HUES48 (cell line): ENCODE data around the gene LRRC30.
"Not testable (repeated sequence)": the region's sequence is repeated elsewhere in the genome, so short reads cannot be mapped to it uniquely, and the experiment has no call there.

Source experiments
- H3K27ac ChIP-seq: one replicate; pipeline ENCODE4 v1.7.0; 2013; ENCODE audit warnings: low read depth, low read length, inconsistent platforms
- H3K27me3 ChIP-seq: 2 replicates; pipeline ENCODE4 v1.6.1; 2013; ENCODE audit warnings: mild to moderate bottlenecking, low read length; ENCODE audit not compliant: control insufficient read depth, insufficient read depth
- H3K36me3 ChIP-seq: 2 replicates; pipeline ENCODE4 v1.6.1; 2013; ENCODE audit warnings: low read length; ENCODE audit not compliant: control insufficient read depth, insufficient read depth
- H3K4me1 ChIP-seq: 2 replicates; pipeline ENCODE4 v1.6.1; 2013; ENCODE audit warnings: mild to moderate bottlenecking, low read length; ENCODE audit not compliant: control insufficient read depth, insufficient read depth
- H3K4me3 ChIP-seq: 2 replicates; pipeline ENCODE4 v1.5.1; 2013; ENCODE audit warnings: mild to moderate bottlenecking, low read depth, low read length
- H3K9ac ChIP-seq: 2 replicates; pipeline ENCODE4 v1.6.1; 2013; ENCODE audit warnings: mild to moderate bottlenecking, low read depth, low read length, moderate library complexity
- H3K9me3 ChIP-seq: 2 replicates; pipeline ENCODE4 v1.6.1; 2013; ENCODE audit warnings: low read length; ENCODE audit not compliant: control insufficient read depth, insufficient read depth

The LRRC30 gene

GRCh38 chr18:7230626-7231349, at the start of gene LRRC30:
Gene LRRC30 (plus strand): TSS chr18:7231089. CDS start chr18:7231139, 50 bp downstream.
- no peaks in the 10 kb centered on the region for H3K9me3 ChIP-seq
- no peaks in the 10 kb centered on the region for H3K36me3 ChIP-seq
- no peak within 1 kb of the TSS for H3K4me3 ChIP-seq
- H3K27ac ChIP-seq: no peak within 1 kb of the TSS
- no peak within 1 kb of the TSS for H3K9ac ChIP-seq
- H3K27me3 ChIP-seq: no peaks in the 10 kb centered on the region
- H3K4me1 ChIP-seq: no peaks in the 10 kb centered on the region

- Histone ChIP-seq H3K9me3 (no peaks in the 10 kb centered on the region), H3K4me1 (no peaks in the 10 kb centered on the region), H3K27me3 (no peaks in the 10 kb centered on the region), H3K27ac (no peak overlapping the region), H3K36me3 (no peaks in the 10 kb centered on the region), H3K4me3 (no peak overlapping the region), H3K9ac (no peak overlapping the region)
These were observed 45.2 kb upstream of the LRRC30 start for GRCh38 chr18:7185701-7186100.

DNA sequence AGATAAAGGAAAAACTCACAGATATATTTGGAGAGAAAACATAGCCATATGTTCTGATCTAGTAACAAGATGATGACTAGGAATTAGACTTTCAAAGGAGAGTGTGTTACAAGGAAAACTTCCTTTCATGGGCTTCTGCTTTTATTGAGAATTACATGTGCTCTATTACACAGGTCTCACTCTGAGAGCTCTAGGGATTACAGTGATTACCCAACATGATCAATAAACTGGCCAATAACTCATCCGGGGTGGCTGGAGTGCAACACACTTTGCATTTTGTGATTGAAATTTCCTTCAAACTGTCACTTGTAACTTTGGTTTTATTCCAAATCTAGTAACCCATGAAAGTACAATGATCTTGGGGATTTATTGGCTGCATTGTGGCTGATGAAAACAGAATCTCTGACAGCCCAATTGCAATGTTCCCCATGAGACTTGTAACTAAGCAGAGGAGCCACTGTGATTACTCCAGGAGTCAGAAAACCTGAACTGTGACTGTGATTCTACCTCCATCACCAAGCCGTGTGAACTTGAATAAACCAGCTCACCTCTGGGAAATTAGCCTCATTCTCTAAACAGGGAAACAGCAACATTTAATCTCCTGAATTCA, 40.2 kb upstream of the LRRC30 start:
- H3K36me3 ChIP-seq: no peaks in the 10 kb centered on the region
- no peak overlapping the region for H3K9ac ChIP-seq
- H3K4me3 ChIP-seq: no peak overlapping the region
- no peak overlapping the region for H3K27ac ChIP-seq
- H3K9me3 ChIP-seq: no peaks in the 10 kb centered on the region
- H3K4me1 ChIP-seq: no peaks in the 10 kb centered on the region
- no peaks in the 10 kb centered on the region for H3K27me3 ChIP-seq

DNA sequence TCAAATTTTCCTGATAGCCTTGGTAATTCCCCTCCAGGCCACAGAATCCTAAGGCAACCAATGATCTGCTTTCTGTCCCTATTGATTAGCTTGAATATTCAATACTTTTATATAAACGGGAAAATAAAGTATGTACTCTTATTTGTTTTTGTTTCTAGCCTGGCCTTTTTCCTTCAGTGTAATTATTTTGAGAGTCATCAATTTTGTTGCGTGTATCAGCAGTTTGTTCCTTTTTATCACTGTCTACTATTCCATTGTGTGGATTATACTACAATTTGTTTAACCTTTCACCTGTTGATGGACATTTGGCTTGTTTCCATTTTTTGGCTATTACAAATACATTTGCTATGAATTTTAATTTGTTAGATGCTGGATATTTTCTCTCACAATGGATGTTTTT, 39.2 kb upstream of the LRRC30 start:
- no peaks in the 10 kb centered on the region for H3K4me1 ChIP-seq
- no peaks in the 10 kb centered on the region for H3K36me3 ChIP-seq
- no peak overlapping the region for H3K4me3 ChIP-seq
- no peaks in the 10 kb centered on the region for H3K9me3 ChIP-seq
- no peaks in the 10 kb centered on the region for H3K27me3 ChIP-seq
- H3K9ac ChIP-seq: no peak overlapping the region
- H3K27ac ChIP-seq: no peak overlapping the region

DNA sequence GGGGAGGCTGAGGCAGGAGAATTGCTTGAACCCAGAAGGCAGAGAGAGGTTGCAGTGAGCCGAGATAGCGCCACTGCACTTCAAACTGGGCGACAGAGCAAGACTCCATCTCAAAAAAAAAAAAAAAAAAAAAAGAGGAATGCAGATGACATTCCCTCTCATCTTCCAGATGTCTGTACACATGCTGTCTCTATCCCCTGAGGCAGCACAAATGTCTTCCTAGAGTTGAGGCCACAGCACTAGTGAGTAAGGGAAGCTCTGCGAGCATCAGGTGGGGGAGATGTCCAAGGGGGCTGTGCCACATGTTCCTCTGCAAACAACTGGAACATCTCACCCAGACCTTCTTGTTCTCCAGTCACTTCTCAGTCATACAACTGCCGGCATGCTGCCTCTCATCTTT, 35.6 kb upstream of the LRRC30 start:
- Histone ChIP-seq H3K4me1 (no peaks in the 10 kb centered on the region), H3K9ac (no peak overlapping the region), H3K4me3 (no peak overlapping the region), H3K27me3 (no peaks in the 10 kb centered on the region), H3K36me3 (no peaks in the 10 kb centered on the region), H3K27ac (no peak overlapping the region), H3K9me3 (no peaks in the 10 kb centered on the region)

DNA sequence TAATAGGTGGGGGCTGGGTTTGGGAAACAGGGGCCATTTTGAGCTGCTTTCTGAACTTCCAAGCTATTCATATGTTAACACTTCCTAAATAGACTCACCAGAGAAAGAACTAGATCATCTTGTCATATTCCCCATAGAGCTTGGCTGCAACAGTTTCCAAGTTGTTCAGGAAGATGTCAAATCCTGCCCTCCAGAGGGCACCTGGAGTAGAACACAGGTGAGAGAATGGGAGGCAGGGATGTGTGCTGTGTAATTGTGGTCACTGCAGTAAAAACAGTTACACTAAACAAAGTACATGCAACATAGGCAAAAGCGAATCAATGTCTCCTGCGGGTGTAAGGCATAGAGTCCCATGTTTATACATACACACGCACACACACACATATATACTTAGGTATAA, 34.5 kb upstream of the LRRC30 start:
- Histone ChIP-seq H3K27ac (no peak overlapping the region), H3K4me1 (no peaks in the 10 kb centered on the region), H3K36me3 (no peaks in the 10 kb centered on the region), H3K4me3 (no peak overlapping the region), H3K9ac (no peak overlapping the region), H3K9me3 (no peaks in the 10 kb centered on the region), H3K27me3 (no peaks in the 10 kb centered on the region)

DNA sequence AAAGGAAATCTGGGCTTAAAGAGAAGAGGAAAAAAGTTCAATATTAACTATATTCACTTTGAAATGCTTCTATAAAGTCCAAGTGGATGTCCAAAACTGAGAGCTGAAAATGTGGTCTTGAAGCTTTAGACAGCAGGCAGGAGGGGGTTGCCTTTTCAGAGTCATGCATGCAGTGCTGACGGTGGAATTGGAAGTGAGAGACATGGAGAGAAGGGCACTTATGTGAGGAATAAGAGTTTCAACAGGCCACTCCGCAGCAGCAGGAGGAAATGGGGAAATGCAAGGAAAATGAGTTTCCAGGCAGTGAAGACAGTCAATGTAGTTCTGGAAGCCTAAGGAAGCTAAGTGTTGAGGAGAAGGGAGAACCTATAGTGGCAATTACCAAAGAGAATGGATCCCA, 33.0 kb upstream of the LRRC30 start:
- no peaks in the 10 kb centered on the region for H3K4me1 ChIP-seq
- H3K27ac ChIP-seq: no peak overlapping the region
- no peaks in the 10 kb centered on the region for H3K27me3 ChIP-seq
- no peak overlapping the region for H3K4me3 ChIP-seq
- H3K9me3 ChIP-seq: no peaks in the 10 kb centered on the region
- no peak overlapping the region for H3K9ac ChIP-seq
- H3K36me3 ChIP-seq: no peaks in the 10 kb centered on the region

GRCh38 chr18:7198326-7198725, 32.6 kb upstream of the LRRC30 start:
- Histone ChIP-seq H3K4me1 (no peaks in the 10 kb centered on the region), H3K27me3 (no peaks in the 10 kb centered on the region), H3K4me3 (no peak overlapping the region), H3K9ac (no peak overlapping the region), H3K9me3 (no peaks in the 10 kb centered on the region), H3K27ac (no peak overlapping the region), H3K36me3 (no peaks in the 10 kb centered on the region)

DNA sequence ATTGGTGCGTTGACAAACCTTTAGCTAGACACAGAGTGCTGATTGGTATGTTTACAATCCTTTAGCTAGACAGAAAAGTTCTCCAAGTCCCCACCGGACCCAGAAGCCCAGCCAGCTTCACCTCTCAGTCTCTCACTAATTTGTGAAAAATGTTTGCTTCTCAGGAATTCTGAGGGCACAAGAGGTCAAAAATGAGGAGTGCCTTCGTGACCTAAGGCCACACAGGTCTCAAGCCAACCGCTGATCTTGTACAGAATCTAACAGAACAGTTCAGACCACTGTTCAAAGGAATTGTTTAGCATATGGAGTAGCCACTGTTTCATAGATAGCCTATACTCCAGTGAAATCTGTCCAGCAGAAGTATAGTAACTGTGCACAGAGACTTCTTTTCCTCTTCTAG, 29.8 kb upstream of the LRRC30 start:
- H3K4me1 ChIP-seq: no peaks in the 10 kb centered on the region
- H3K27ac ChIP-seq: no peak overlapping the region
- no peaks in the 10 kb centered on the region for H3K36me3 ChIP-seq
- H3K9ac ChIP-seq: no peak overlapping the region
- no peak overlapping the region for H3K4me3 ChIP-seq
- H3K27me3 ChIP-seq: no peaks in the 10 kb centered on the region
- H3K9me3 ChIP-seq: no peaks in the 10 kb centered on the region

DNA sequence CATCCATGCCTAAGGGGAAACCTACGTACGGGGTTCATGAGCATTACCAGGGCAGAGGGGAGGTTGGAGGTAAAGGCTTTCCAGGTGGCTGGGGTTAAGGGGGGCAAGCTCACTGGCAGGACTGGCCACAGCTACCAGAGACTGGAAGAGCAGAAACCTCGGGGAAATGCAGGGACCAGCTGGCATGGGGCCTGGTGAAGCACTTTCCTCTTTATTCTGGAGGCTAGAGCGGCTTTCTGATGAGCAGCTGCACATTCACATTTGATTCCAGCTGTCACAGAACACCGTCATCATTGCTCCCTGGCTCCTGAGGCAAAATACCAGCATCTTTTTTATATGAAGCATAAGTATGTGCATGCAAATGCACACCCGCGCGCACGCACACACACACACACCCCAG, 28.7 kb upstream of the LRRC30 start:
- H3K9ac ChIP-seq: no peak overlapping the region
- no peak overlapping the region for H3K27ac ChIP-seq
- no peaks in the 10 kb centered on the region for H3K36me3 ChIP-seq
- peaks cover 1% of the 10 kb centered on the region for H3K4me1 ChIP-seq
- H3K4me3 ChIP-seq: no peak overlapping the region
- no peaks in the 10 kb centered on the region for H3K9me3 ChIP-seq
- H3K27me3 ChIP-seq: no peaks in the 10 kb centered on the region

DNA sequence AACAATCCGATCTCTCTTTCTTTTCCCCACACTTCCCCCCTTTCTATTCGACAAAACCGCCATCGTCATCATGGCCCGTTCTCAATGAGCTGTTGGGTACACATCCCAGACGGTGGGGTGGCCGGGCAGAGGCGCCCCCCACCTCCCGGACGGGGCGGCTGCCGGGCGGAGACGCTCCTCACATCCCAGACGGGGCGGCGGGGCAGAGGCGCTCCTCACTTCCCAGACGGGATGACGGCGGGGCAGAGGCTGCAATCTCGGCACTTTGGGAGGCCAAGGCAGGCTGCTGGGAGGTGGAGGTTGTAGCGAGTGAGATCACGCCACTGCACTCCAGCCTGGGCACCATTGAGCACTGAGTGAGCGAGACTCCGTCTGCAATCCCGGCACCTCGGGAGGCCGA, 27.3 kb upstream of the LRRC30 start:
- H3K4me1 ChIP-seq, H3K27me3 ChIP-seq, H3K9ac ChIP-seq, H3K4me3 ChIP-seq, H3K9me3 ChIP-seq, H3K36me3 ChIP-seq, H3K27ac ChIP-seq: not testable (repeated sequence)
